Gastroesophageal sphincter (tissue), 3 donors: ENCODE data around the gene ADCY2.

Source experiments
- EP300 ChIP-seq: sonication (generic); formaldehyde crosslinking; IDR thresholded peaks from one replicate; pipeline ENCODE4 v1.6.1; 2017; ENCODE audit warnings: antibody characterized with exemption, mild to moderate bottlenecking
- POLR2A ChIP-seq, 2 donors: fragments of 450-650 bp; IDR thresholded peaks; one replicate each; pipeline ENCODE4 v1.6.1; 2017; ENCODE audit warnings: antibody characterized with exemption in 2 of 2, mild to moderate bottlenecking in 2 of 2, moderate library complexity in 1 of 2
- POLR2AphosphoS5 ChIP-seq: sonication (generic); formaldehyde crosslinking; IDR thresholded peaks from one replicate; pipeline ENCODE4 v1.6.1; 2017; ENCODE audit warnings: antibody characterized with exemption
- TF ChIP-seq, protein P1 (sequence below), 4 experiments: fragments of 200-600 bp in 2 of 4; fragments of 450-650 bp in 2 of 4; sonication (generic) in 1 of 4; IDR thresholded peaks; one replicate each; pipeline ENCODE4 v1.5.1; 2017 to 2019; ENCODE audit warnings: antibody characterized with exemption in 4 of 4, mild to moderate bottlenecking in 2 of 4, moderate library complexity in 2 of 4

DNA sequence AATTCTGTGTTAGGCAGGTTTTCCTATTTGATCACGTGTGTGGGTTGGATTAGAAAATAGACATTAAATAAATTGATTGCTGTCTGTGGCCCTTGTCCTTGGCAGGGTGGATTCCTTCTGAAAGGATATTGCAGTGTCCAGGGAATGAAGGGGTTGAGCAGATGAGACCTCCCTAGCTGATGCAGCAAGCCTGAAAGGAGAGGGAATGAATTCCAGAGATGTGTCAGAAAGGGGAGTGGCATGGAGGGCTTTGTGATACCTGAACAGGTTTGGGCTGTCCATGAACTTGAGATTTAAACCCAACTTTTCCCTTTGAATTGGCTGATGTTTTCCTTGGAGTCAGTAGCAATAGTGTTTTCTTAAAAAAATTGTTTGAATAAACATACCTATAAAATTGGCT, 66.8 kb downstream of the ADCY2 start:
- TF ChIP-seq POLR2A (IDR thresholded peaks at IDR 0.05) = no peak
- TF ChIP-seq EP300 = no peak
- no peak for TF ChIP-seq POLR2AphosphoS5
- TF ChIP-seq, protein P1, sequence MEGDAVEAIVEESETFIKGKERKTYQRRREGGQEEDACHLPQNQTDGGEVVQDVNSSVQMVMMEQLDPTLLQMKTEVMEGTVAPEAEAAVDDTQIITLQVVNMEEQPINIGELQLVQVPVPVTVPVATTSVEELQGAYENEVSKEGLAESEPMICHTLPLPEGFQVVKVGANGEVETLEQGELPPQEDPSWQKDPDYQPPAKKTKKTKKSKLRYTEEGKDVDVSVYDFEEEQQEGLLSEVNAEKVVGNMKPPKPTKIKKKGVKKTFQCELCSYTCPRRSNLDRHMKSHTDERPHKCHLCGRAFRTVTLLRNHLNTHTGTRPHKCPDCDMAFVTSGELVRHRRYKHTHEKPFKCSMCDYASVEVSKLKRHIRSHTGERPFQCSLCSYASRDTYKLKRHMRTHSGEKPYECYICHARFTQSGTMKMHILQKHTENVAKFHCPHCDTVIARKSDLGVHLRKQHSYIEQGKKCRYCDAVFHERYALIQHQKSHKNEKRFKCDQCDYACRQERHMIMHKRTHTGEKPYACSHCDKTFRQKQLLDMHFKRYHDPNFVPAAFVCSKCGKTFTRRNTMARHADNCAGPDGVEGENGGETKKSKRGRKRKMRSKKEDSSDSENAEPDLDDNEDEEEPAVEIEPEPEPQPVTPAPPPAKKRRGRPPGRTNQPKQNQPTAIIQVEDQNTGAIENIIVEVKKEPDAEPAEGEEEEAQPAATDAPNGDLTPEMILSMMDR (IDR thresholded peaks at IDR 0.05) = no peak
